Heart right ventricle (tissue), 16 donors: Measurements from ENCODE around the gene FLRT2. TPM values are rescaled to one million over a fixed set of nuclear protein-coding genes. Genes with fewer than 3 reads are reported as not detected.

Experiments
- ATAC-seq, 8 donors: fragments of 200-7000 bp; cut with Tn5 transposase; one replicate each; pipeline ENCODE4 v1.9.1; 2020; ENCODE audit warnings: mild to moderate bottlenecking in 8 of 8, moderate library complexity in 8 of 8, moderate number of reproducible peaks in 1 of 8
- DNase-seq, 2 donors: peaks; one replicate each; pipeline ENCODE4 v3.0.0-alpha.2; 2020
- H3K27ac ChIP-seq, 10 donors: fragments of 200-600 bp; sonication (generic) in 2 of 10; one replicate each; pipeline versions ENCODE4 v1.5.0 to v1.8.0; 2020 to 2022; ENCODE audit warnings: mild to moderate bottlenecking in 3 of 10
- H3K27me3 ChIP-seq, 7 donors: fragments of 200-600 bp; one replicate each; pipeline ENCODE4 v1.8.0; 2021 to 2022; ENCODE audit warnings: mild to moderate bottlenecking in 2 of 7
- H3K36me3 ChIP-seq, 9 donors: fragments of 200-600 bp; sonication (generic) in 1 of 9; one replicate each; pipeline versions ENCODE4 v1.5.0 to v1.8.0; 2020 to 2022; ENCODE audit warnings: mild to moderate bottlenecking in 2 of 9
- H3K4me1 ChIP-seq, 9 donors: fragments of 200-600 bp; sonication (generic) in 1 of 9; one replicate each; pipeline versions ENCODE4 v1.5.0 to v1.8.0; 2020 to 2022; ENCODE audit warnings: mild to moderate bottlenecking in 4 of 9
- H3K4me3 ChIP-seq, 10 donors: fragments of 200-600 bp; sonication (generic) in 2 of 10; one replicate each; pipeline versions ENCODE4 v1.5.0 to v1.8.0; 2020 to 2022; ENCODE audit warnings: mild to moderate bottlenecking in 7 of 10, moderate library complexity in 2 of 10
- H3K9me3 ChIP-seq, 11 donors: fragments of 200-600 bp in 10 of 11; sonication (generic) in 2 of 11; one replicate each; pipeline versions ENCODE4 v1.5.0 to v1.8.0; 2013 to 2022; ENCODE audit warnings: mild to moderate bottlenecking in 2 of 11, control low read depth in 1 of 11, moderate library complexity in 1 of 11
- CTCF ChIP-seq, 9 donors: fragments of 200-600 bp; sonication (generic) in 2 of 9; IDR thresholded peaks; one replicate each; pipeline versions ENCODE4 v1.5.0 to v1.8.0; 2021 to 2022; ENCODE audit warnings: antibody characterized with exemption in 9 of 9, mild to moderate bottlenecking in 5 of 9, moderate library complexity in 1 of 9
- WGBS, 2 donors: extraction: QIAGEN DNeasy Blood & Tissue Kit; methylation state at CpG; one replicate each; pipeline ENCODE4 v1.1.7; 2013; ENCODE audit warnings: inconsistent platforms in 1 of 2; 5-methylcytosine and 5-hydroxymethylcytosine counted together
- intact Hi-C, 10 donors: fragments of 100-400 bp; cut with DNase I; formaldehyde crosslinking; loops; one replicate each; pipeline versions ENCODE4 v1.11.1 to v1.14.2; 2022
- polyA plus RNA-seq, 2 donors: library from polyadenylated mRNA; stranded (reverse); fragments of 200-250 nt; gene quantifications; one replicate each; pipeline ENCODE4 v1.2.3, GENCODE V29; 2013
- total RNA-seq, 10 donors: library from RNA; stranded (reverse); fragmentation: NEBNext Ultra II Directional in 3 of 10; extraction: Animal tissue kit (Norgen Biotek cat#: 25700) in 3 of 10; gene quantifications; one replicate each; pipeline versions ENCODE4 v1.2.1 to v1.2.4, GENCODE V29; 2021 to 2023
- donor health status: Arrhythmogenic right ventricular cardiomyopathy.
- donor health status: ischemic (EF 13 %, LVEDD 7.1; RV severe dilation, severe dysfunction).
- donor health status: healthy with polysubstance abuse.
- donor health status: DM: no; HTN: yes; CAD: no.
- donor health status: DM: no; HTN: no; CAD: no.
- donor health status: ischemic (EF 25% LVEDD 6.9; RV normal size, moderate dysfunction).
- donor health status: ischemic (EF 25% LVEDD 5.7; RV mildly dilated, moderate dysfunction).
- donor health status: healthy.
- donor health status: DM: yes; HTN: yes; CAD: no.
- donor health status: Ischemic cardiomyopathy.
- donor health status: ischemic (EF 35%, LVEDD 5.7; RV mildly dilated, moderate dysfunction).
- donor health status: nonischemic (EF 11% LVEDD 7.7; RV severe dilation, severe dysfunction).
- donor health status: DM: yes; HTN: yes; CAD: no.
- donor health status: PGD.
- donor health status: ischemic (EF 29% LVEDD 5.4; RV normal size, mild dysfunction).
- donor health status: nonischemic (EF 23%, LVEDD 6.1; RV moderate dilation, normal function).

The FLRT2 gene
- total and polyA plus RNA-seq, 12 donors, result 1.1 to 7.5 (median 3.1) TPM

- no peaks in the 10 kb centered on the region for H3K27me3 ChIP-seq
- no peak overlapping the region for H3K27ac ChIP-seq
- TF ChIP-seq CTCF (IDR thresholded peaks at IDR 0.05), result no peak
- no peak overlapping the region for H3K4me3 ChIP-seq
- H3K4me1 ChIP-seq, result peaks cover 0 to 9% (median 0%) of the 10 kb centered on the region in 9 donors
- no peak for DNase-seq
- H3K9me3 ChIP-seq, result no peaks in the 10 kb centered on the region
- H3K36me3 ChIP-seq, result no peaks in the 10 kb centered on the region
- WGBS, 2 donors, result 94 to 95% methylated on average over 1 of the region's 1 CpG
- no peak for ATAC-seq
- intact Hi-C loops, result loop anchor here in 5 of 10 donors (10.0 kb wide), 3 partner anchors 105 to 325 kb away; no protein-coding TSS in a partner anchor
Observed at GRCh38 chr14:85519661-85520305, 10.2 kb upstream of the FLRT2 start.

GRCh38 chr14:85520581-85520980 lies 9.4 kb upstream of the FLRT2 start:
- no peak overlapping the region for H3K4me3 ChIP-seq
- no peak overlapping the region for H3K27ac ChIP-seq
- no peak for TF ChIP-seq CTCF (IDR thresholded peaks at IDR 0.05)
- no peaks in the 10 kb centered on the region for H3K36me3 ChIP-seq
- DNase-seq, result no peak
- no peak for ATAC-seq
- H3K9me3 ChIP-seq, result no peaks in the 10 kb centered on the region
- intact Hi-C loops, result loop anchor here in 5 of 10 donors (10.0 kb wide), 3 partner anchors 106 to 326 kb away; no protein-coding TSS in a partner anchor
- WGBS, 2 donors, result 82 to 84% methylated on average over 4 of the region's 4 CpGs
- H3K27me3 ChIP-seq, result no peaks in the 10 kb centered on the region
- H3K4me1 ChIP-seq, result peaks cover 0 to 9% (median 0%) of the 10 kb centered on the region in 9 donors

- peaks cover 0 to 4% (median 0%) of the 10 kb centered on the region in 7 donors for H3K27me3 ChIP-seq
- 79% methylated on average over 2 of the region's 2 CpGs for WGBS, 2 donors
- no peak for DNase-seq
- peaks cover 0 to 13% (median 0%) of the 10 kb centered on the region in 9 donors for H3K4me1 ChIP-seq
- H3K27ac ChIP-seq, result no peak overlapping the region
- intact Hi-C loops, result loop anchor here in 5 of 10 donors (10.0 kb wide), 3 partner anchors 109 to 329 kb away; no protein-coding TSS in a partner anchor
- no peak for ATAC-seq
- H3K36me3 ChIP-seq, result no peaks in the 10 kb centered on the region
- H3K9me3 ChIP-seq, result no peaks in the 10 kb centered on the region
- no peak for TF ChIP-seq CTCF (IDR thresholded peaks at IDR 0.05)
- H3K4me3 ChIP-seq, result no peak overlapping the region
Observed at GRCh38 chr14:85523624-85524023, 6.3 kb upstream of the FLRT2 start.

GRCh38 chr14:85527006-85527405 lies 2.9 kb upstream of the FLRT2 start:
- no peaks in the 10 kb centered on the region for H3K36me3 ChIP-seq
- peaks cover 0 to 37% (median 28%) of the 10 kb centered on the region in 7 donors for H3K27me3 ChIP-seq
- ATAC-seq (no peak), DNase-seq (no peak)
- WGBS, 2 donors, result 93 to 99% methylated on average over 1 of the region's 1 CpG
- no peak for TF ChIP-seq CTCF (IDR thresholded peaks at IDR 0.05)
- no peak overlapping the region for H3K27ac ChIP-seq
- H3K4me3 ChIP-seq, result no peak overlapping the region
- intact Hi-C loops, result loop anchor here in 5 of 10 donors (5.0 to 10.0 kb wide), 4 partner anchors 110 to 332 kb away; no protein-coding TSS in a partner anchor
- H3K9me3 ChIP-seq, result no peaks in the 10 kb centered on the region
- peaks cover 6 to 44% (median 31%) of the 10 kb centered on the region in 9 donors for H3K4me1 ChIP-seq
